ENCODE measurements around the gene RRH.

Gene RRH

DNA sequence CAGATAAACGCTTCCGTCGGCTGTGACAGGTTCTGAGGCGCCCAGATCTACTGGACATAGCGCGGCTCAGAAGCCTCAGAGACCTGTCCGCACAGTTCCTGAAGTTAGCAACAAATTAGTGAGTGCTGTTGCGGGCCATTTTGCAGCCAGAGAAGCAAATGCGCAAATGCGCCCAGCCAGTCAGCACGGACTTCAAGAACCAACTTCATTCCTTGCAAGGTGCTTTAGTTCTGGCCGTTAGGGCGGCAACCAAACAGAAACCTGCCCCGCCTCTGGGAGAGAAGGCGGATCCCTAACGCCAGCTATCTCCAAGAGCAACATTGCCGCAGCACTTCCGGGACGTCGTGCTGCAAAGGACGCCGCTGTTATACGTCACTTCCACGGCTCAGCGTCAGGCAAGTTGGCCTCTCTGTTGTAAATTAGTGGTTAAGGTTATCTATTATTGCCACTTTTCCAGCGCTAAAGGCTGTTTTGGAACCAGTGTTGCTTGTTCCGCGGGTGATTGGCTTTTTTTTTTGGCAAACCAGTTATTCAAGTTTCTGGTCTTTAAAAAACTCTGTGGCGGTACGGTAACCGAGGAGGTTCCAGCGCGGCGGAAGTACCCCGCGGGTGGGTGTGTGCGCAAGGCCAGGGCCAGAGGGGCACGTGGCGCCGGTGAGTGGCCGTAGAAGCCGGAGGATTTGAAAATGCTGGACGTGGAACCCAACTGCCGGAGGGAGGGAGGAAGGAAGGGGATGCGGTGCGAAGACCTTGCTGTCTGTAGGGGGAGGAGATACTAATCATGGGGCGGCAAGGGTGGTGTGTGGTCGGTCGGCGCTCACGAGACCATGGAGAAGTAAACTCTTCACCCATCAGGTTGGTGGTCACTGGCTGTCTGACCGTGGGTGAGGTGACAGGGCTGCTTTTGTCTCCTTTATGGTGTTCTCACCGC is 12.4 kb upstream of the RRH start, which contains the start of gene GAR1:
Gene GAR1 (plus strand): TSS at position 612 of the 931 bp plus-strand sequence. CDS start 403 bp downstream, outside the sequence.
- H3K4me3 ChIP-seq = peak within 1 kb of the TSS; percentile 72
- no peaks in the 10 kb centered on the region for H3K27me3 ChIP-seq (ENCODE audit: low read depth)
- in situ Hi-C loops (cut with MboI; ENCODE audit: low sequenced_read_pairs) = no loop called here
- DNase-seq (ENCODE audit: low spot score in 2 of 2) = peak; percentile 93
- no peaks in the 10 kb centered on the region for H3K9me3 ChIP-seq
- H3K36me3 ChIP-seq (replicated peaks) = peaks cover 30% of the 10 kb centered on the region
- peaks cover 13% of the 10 kb centered on the region; the same call in 1 of the 2 replicates for H3K4me1 ChIP-seq

DNA sequence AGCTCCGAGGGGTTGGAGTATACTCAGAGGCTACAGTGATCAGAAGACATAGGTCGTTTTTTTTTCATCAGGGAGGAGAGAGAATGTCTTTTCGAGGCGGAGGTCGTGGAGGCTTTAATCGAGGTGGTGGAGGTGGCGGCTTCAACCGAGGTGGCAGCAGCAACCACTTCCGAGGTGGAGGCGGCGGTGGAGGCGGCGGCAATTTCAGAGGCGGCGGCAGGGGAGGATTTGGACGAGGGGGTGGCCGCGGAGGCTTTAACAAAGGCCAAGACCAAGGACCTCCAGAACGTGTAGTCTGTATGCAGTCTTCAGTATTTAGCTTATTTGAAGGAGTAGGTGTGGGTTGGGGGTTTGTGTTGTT is 11.7 kb upstream of the RRH start:
- Histone ChIP-seq H3K9me3 (no peaks in the 10 kb centered on the region), H3K4me1 (peaks cover 13% of the 10 kb centered on the region; the same call in 1 of the 2 replicates), H3K4me3 (peak overlapping the region; percentile 72), H3K27me3 (ENCODE audit: low read depth) (no peaks in the 10 kb centered on the region), H3K36me3 (replicated peaks) (peaks cover 33% of the 10 kb centered on the region)
- DNase-seq (ENCODE audit: low spot score in 2 of 2) = peak in 1 of 2 experiments; percentile 42
- in situ Hi-C loops (cut with MboI; ENCODE audit: low sequenced_read_pairs) = no loop called here

DNA sequence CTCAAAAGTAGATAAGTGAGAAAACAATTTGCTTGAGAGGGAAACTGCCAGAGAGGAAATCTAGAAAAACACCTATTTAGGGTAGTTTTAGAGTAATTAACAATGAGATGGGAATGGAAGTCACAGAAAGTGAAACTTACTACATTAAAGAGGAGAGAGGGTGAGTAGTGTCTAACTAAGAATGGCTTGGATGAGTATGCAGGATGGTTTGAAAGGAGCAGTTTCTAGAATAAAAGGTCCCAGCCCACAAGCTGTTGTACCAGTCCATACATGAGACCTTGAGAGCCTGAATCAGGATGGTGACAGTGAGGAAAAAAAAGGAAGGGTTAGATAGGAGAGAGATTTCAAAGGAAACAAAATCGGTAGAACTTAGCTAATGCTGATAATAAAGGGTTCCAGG is 10.9 kb upstream of the RRH start:
- no peaks in the 10 kb centered on the region for H3K9me3 ChIP-seq
- in situ Hi-C loops (cut with MboI; ENCODE audit: low sequenced_read_pairs) = no loop called here
- H3K27me3 ChIP-seq (ENCODE audit: low read depth) = no peaks in the 10 kb centered on the region
- peaks cover 40% of the 10 kb centered on the region for H3K36me3 ChIP-seq (replicated peaks)
- H3K4me1 ChIP-seq = peaks cover 13% of the 10 kb centered on the region; the same call in 1 of the 2 replicates
- peak overlapping the region; percentile 72 for H3K4me3 ChIP-seq
- no peak for DNase-seq (ENCODE audit: low spot score in 2 of 2)

DNA sequence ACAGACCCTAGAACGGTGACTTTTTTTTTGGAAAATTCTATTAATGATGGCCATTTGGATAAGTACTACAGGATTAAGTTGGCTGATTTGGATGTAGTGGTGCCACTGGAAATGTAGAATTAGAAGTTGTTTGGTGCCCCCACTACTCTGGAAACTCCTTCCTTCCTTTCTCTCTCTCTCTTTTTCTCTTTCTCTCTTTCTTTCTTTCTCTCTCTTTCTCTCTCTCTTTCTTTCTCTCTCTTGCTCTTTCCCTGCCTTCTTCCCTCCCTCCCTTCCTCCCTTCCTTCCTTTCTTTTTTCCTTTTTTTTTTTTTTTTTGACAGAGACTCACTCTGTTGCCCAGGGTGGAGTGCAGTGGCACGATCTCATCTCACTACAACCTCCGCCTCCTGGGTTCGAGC is 9.5 kb upstream of the RRH start:
- Histone ChIP-seq H3K27me3 (ENCODE audit: low read depth) (no peaks in the 10 kb centered on the region), H3K4me3 (no peak overlapping the region), H3K36me3 (replicated peaks) (peaks cover 52% of the 10 kb centered on the region), H3K4me1 (peaks cover 13% of the 10 kb centered on the region; the same call in 1 of the 2 replicates), H3K9me3 (no peaks in the 10 kb centered on the region)
- no peak for DNase-seq (ENCODE audit: low spot score in 2 of 2)
- in situ Hi-C loops (cut with MboI; ENCODE audit: low sequenced_read_pairs) = no loop called here

GRCh38 chr4:109820563-109820962 is 7.2 kb upstream of the RRH start:
- DNase-seq (ENCODE audit: low spot score in 2 of 2) = no peak
- Histone ChIP-seq H3K4me1 (peaks cover 9% of the 10 kb centered on the region; the same call in 1 of the 2 replicates), H3K4me3 (no peak overlapping the region), H3K36me3 (replicated peaks) (peaks cover 68% of the 10 kb centered on the region), H3K27me3 (ENCODE audit: low read depth) (no peaks in the 10 kb centered on the region), H3K9me3 (no peaks in the 10 kb centered on the region)
- in situ Hi-C loops (cut with MboI; ENCODE audit: low sequenced_read_pairs) = no loop called here

DNA sequence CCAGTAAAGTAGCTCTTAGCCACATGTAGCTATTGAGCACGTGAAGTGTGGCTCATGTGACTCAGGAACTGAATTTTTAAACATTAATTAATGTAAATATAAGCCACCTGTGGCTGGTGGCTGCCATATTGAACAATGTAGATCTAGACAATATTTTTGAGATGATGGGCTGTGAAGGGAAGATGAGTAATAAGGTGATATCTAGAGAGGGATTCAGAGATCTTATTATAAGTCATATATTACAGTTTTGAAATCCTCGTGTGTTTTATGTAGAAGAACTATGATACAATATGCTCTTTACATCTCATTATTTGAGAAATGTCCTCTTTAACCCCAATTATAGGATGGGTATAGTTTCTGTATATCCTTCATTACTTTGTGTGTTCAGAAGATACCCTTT is 6.6 kb upstream of the RRH start:
- Histone ChIP-seq H3K27me3 (ENCODE audit: low read depth) (no peaks in the 10 kb centered on the region), H3K36me3 (replicated peaks) (peaks cover 68% of the 10 kb centered on the region), H3K4me1 (peaks cover 9% of the 10 kb centered on the region; the same call in 1 of the 2 replicates), H3K9me3 (no peaks in the 10 kb centered on the region), H3K4me3 (no peak overlapping the region)
- in situ Hi-C loops (cut with MboI; ENCODE audit: low sequenced_read_pairs) = no loop called here
- no peak for DNase-seq (ENCODE audit: low spot score in 2 of 2)

GRCh38 chr4:109826719-109827118 is 1.1 kb upstream of the RRH start:
- in situ Hi-C loops (cut with MboI; ENCODE audit: low sequenced_read_pairs) = no loop called here
- peaks cover 7% of the 10 kb centered on the region for H3K4me1 ChIP-seq
- peaks cover 28% of the 10 kb centered on the region for H3K36me3 ChIP-seq (replicated peaks)
- H3K9me3 ChIP-seq = no peaks in the 10 kb centered on the region
- H3K4me3 ChIP-seq = no peak overlapping the region
- no peaks in the 10 kb centered on the region for H3K27me3 ChIP-seq (ENCODE audit: low read depth)
- DNase-seq (ENCODE audit: low spot score in 2 of 2) = peak in 1 of 2 experiments; percentile 42

GRCh38 chr4:109833756-109834155 is 6.0 kb downstream of the RRH start:
- no peak for DNase-seq (ENCODE audit: low spot score in 2 of 2)
- Histone ChIP-seq H3K9me3 (no peaks in the 10 kb centered on the region), H3K4me1 (no peaks in the 10 kb centered on the region), H3K27me3 (ENCODE audit: low read depth) (no peaks in the 10 kb centered on the region), H3K4me3 (no peak overlapping the region), H3K36me3 (replicated peaks) (no peaks in the 10 kb centered on the region)
- in situ Hi-C loops (cut with MboI; ENCODE audit: low sequenced_read_pairs) = no loop called here

DNA sequence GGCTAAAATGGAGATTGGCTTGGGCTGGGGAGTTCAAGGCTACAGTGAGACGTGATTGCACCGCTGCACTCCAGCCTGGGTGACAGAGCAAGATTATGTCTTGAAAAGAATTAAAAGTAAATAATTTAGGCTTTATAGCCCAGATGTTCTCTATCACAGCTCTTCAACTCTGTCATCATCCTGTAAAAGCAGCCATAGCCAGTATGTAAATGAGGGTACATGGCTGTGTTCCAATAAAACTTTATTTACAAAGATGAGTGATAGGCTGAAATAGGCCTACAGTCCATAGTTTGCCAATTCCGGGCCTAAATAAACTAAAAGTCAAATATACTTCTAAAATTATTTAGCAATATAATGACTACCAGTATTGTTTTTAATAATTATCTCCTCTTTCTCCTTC is 9.2 kb downstream of the RRH start:
- Histone ChIP-seq H3K4me3 (no peak overlapping the region), H3K27me3 (ENCODE audit: low read depth) (no peaks in the 10 kb centered on the region), H3K4me1 (no peaks in the 10 kb centered on the region), H3K9me3 (no peaks in the 10 kb centered on the region), H3K36me3 (replicated peaks) (no peaks in the 10 kb centered on the region)
- in situ Hi-C loops (cut with MboI; ENCODE audit: low sequenced_read_pairs) = no loop called here
- no peak for DNase-seq (ENCODE audit: low spot score in 2 of 2)

DNA sequence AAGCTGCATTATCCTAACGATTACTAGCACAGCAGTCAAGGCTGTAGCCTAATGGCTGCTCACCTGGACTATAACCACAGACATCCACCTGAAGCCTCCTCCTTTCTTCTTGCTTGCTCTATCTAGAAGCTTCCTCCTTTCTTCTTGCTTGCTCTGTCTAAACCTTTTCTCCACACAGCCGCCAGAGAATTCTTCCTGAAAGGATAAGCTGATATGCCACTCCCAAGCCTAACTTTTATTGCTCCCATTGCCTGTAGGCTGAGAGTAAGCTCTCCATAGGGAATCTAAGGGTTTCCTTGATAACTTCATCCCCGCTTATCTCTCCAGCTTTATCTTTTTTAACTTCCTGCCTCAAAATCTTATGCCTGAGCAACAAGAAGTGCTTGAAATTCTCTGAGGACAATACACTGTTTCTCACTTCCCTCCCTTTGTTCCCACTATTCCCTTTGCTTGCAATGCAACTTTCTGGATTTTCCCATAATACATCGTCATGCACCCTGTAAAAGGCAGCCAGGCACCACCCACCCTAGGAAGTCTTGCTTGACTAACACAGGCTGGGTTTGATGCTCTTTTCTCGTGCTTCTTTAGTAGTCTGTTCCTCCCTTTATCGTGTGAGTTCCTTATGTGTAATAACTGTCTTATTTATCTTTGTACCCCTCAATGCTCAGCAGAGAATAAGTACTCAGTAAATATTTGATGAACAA is 18.8 kb downstream of the RRH start:
- Histone ChIP-seq H3K36me3 (replicated peaks) (no peaks in the 10 kb centered on the region), H3K4me1 (peaks cover 26% of the 10 kb centered on the region), H3K27me3 (ENCODE audit: low read depth) (no peaks in the 10 kb centered on the region), H3K4me3 (no peak overlapping the region), H3K9me3 (no peaks in the 10 kb centered on the region)
- in situ Hi-C loops (cut with MboI; ENCODE audit: low sequenced_read_pairs) = no loop called here
- DNase-seq (ENCODE audit: low spot score in 2 of 2) = no peak

DNA sequence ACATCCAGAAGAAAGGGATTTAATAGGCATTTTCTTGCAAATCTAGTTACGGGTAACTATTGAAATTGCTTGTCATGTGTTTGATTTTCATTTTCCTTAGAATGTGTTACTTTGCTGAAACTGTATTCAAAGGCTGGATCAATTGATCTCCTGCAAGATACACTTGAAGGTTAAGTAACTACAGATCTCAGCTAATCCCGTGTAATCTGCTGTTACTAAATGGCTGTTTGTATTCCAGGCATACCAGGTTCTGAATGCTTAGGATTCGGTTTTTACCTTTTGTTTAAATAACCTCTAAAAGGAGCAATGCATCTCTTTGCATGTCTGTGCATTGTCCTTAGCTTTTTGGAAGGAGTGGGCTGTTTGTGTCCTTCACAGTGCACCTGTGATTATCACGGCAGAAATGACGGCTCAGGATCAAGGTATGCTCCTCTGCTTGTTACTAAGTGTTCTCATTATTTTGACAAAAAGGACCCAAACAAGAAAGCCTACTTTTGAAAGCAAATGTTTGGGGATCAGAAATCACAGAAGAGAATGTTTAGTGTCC is 20.2 kb downstream of the RRH start, which contains the start of gene LRIT3:
Gene LRIT3 (plus strand): TSS at position 212 of the 547 bp plus-strand sequence. CDS start 95 bp downstream, at position 307.
- H3K27me3 ChIP-seq (ENCODE audit: low read depth) = no peaks in the 10 kb centered on the region
- in situ Hi-C loops (cut with MboI; ENCODE audit: low sequenced_read_pairs) = no loop called here
- H3K4me1 ChIP-seq = peaks cover 26% of the 10 kb centered on the region
- DNase-seq (ENCODE audit: low spot score in 2 of 2) = peak; percentile 22 to 80
- H3K36me3 ChIP-seq (replicated peaks) = no peaks in the 10 kb centered on the region
- no peak within 1 kb of the TSS for H3K4me3 ChIP-seq
- no peaks in the 10 kb centered on the region for H3K9me3 ChIP-seq

- DNase-seq (ENCODE audit: low spot score in 2 of 2) = peak; percentile 26 to 53
- Histone ChIP-seq H3K4me1 (peaks cover 26% of the 10 kb centered on the region), H3K27me3 (ENCODE audit: low read depth) (no peaks in the 10 kb centered on the region), H3K4me3 (no peak overlapping the region), H3K9me3 (no peaks in the 10 kb centered on the region), H3K36me3 (replicated peaks) (no peaks in the 10 kb centered on the region)
- in situ Hi-C loops (cut with MboI; ENCODE audit: low sequenced_read_pairs) = no loop called here
These were observed 20.7 kb downstream of the RRH start for GRCh38 chr4:109848501-109848900.

- H3K36me3 ChIP-seq (replicated peaks) = no peaks in the 10 kb centered on the region
- H3K9me3 ChIP-seq = no peaks in the 10 kb centered on the region
- no peak overlapping the region for H3K4me3 ChIP-seq
- in situ Hi-C loops (cut with MboI; ENCODE audit: low sequenced_read_pairs) = no loop called here
- H3K27me3 ChIP-seq (ENCODE audit: low read depth) = no peaks in the 10 kb centered on the region
- peaks cover 26% of the 10 kb centered on the region for H3K4me1 ChIP-seq
- no peak for DNase-seq (ENCODE audit: low spot score in 2 of 2)
These were observed 22.8 kb downstream of the RRH start for GRCh38 chr4:109850601-109851000.

Measured in HAP-1 (cell line).